ENCODE results near the gene SMG7. TPM values are rescaled to one million over a fixed set of nuclear protein-coding genes. Genes with fewer than 3 reads are reported as not detected.

The SMG7 gene
- total and polyA plus RNA-seq, 2 of the 4 experiments (the other 2 are of a cell fraction), result 18.1 to 22.6 TPM

GRCh38 chr1:183600634-183601033 lies 128.3 kb downstream of the SMG7 start:
- peak overlapping the region; percentile 18; the same call in 1 of the 2 replicates for H2AK5ac ChIP-seq (ENCODE audit: low read depth, low read length)
- H2BK20ac ChIP-seq (ENCODE audit: low read depth, low read length), result peak overlapping the region; percentile 23; the same call in 1 of the 2 replicates
- no TSS peak for BruUV-seq (replicated peaks)
- in situ Hi-C loops (cut with MboI; ENCODE audit: low sequenced_read_pairs), result no loop called here
- no peak overlapping the region for H2AK9ac ChIP-seq (replicated peaks; ENCODE audit: low read depth, low read length, poor library complexity)
- ATAC-seq (ENCODE audit: low read depth) (no peak), DNase-seq (no peak)
- H4K8ac ChIP-seq (ENCODE audit: low read depth in 2 of 2, low read length in 2 of 2), result no peak overlapping the region
- H3K9ac ChIP-seq (ENCODE audit: low read depth, low read length), result no peak overlapping the region
- no peak overlapping the region for H3K56ac ChIP-seq (ENCODE audit: extremely low read depth, insufficient read depth, low read length)
- no peak overlapping the region for H2AFZ ChIP-seq (replicated peaks; ENCODE audit: low read length, poor library complexity)
- ChIA-PET CTCF (no interaction called here), POLR2A (ENCODE audit: unreplicated experiment) (no interaction called here)
- dilution Hi-C loops (cut with HindIII; ENCODE audit: low sequenced_read_pairs, unreplicated experiment), result no loop called here
- H3K4me2 ChIP-seq (ENCODE audit: low read depth, low read length), result no peak overlapping the region
- intact Hi-C loops (cut with micrococcal nuclease), result no loop called here
- H3K27me3 ChIP-seq (ENCODE audit: control insufficient read depth, insufficient read depth, low read length), result no peaks in the 10 kb centered on the region
- TF ChIP-seq MXI1 (IDR thresholded peaks at IDR 0.05; ENCODE audit: borderline replicate concordance, low read depth, low read length) (no peak), POLR2A (IDR thresholded peaks at IDR 0.05; ENCODE audit: low read depth, low read length) (no peak), CHD1 (IDR thresholded peaks at IDR 0.05; ENCODE audit: low read depth, low read length) (no peak), RFX5 (IDR thresholded peaks at IDR 0.05; ENCODE audit: low read depth, low read length) (no peak), RAD21 (IDR thresholded peaks at IDR 0.05; ENCODE audit: low read length) (no peak), FOS (IDR thresholded peaks at IDR 0.05; ENCODE audit: low read depth, low read length) (no peak), MAFK (IDR thresholded peaks at IDR 0.05; ENCODE audit: low read depth, low read length) (no peak), USF2 (IDR thresholded peaks at IDR 0.05; ENCODE audit: low read depth, low read length) (no peak), SMC3 (IDR thresholded peaks at IDR 0.05; ENCODE audit: low read depth, low read length) (no peak), NFE2L2 (IDR thresholded peaks at IDR 0.05; ENCODE audit: low read depth, low read length) (no peak), ELK1 (IDR thresholded peaks at IDR 0.05; ENCODE audit: borderline replicate concordance, low read depth, low read length) (no peak), MAZ (IDR thresholded peaks at IDR 0.05; ENCODE audit: borderline replicate concordance, low read depth, low read length) (no peak), RCOR1 (IDR thresholded peaks at IDR 0.05; ENCODE audit: insufficient replicate concordance, low read length) (no peak), CEBPB (IDR thresholded peaks at IDR 0.05; ENCODE audit: low read depth, low read length) (no peak), BHLHE40 (IDR thresholded peaks at IDR 0.05; ENCODE audit: low read depth, low read length) (no peak)
- TF ChIP-seq, protein P1, sequence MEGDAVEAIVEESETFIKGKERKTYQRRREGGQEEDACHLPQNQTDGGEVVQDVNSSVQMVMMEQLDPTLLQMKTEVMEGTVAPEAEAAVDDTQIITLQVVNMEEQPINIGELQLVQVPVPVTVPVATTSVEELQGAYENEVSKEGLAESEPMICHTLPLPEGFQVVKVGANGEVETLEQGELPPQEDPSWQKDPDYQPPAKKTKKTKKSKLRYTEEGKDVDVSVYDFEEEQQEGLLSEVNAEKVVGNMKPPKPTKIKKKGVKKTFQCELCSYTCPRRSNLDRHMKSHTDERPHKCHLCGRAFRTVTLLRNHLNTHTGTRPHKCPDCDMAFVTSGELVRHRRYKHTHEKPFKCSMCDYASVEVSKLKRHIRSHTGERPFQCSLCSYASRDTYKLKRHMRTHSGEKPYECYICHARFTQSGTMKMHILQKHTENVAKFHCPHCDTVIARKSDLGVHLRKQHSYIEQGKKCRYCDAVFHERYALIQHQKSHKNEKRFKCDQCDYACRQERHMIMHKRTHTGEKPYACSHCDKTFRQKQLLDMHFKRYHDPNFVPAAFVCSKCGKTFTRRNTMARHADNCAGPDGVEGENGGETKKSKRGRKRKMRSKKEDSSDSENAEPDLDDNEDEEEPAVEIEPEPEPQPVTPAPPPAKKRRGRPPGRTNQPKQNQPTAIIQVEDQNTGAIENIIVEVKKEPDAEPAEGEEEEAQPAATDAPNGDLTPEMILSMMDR (conservative IDR thresholded peaks at IDR 0.05; ENCODE audit: low read depth, low read length), result no peak
- H3K4me3 ChIP-seq (ENCODE audit: insufficient read depth, low read depth, low read length), result no peak overlapping the region
- H4K20me1 ChIP-seq (ENCODE audit: insufficient read depth, low read length), result no peaks in the 10 kb centered on the region
- no peaks in the 10 kb centered on the region for H3K79me1 ChIP-seq (ENCODE audit: low read depth in 1 of 2, low read length in 2 of 2)
- H3K9me1 ChIP-seq (ENCODE audit: insufficient read depth, low read length), result peaks cover 5% of the 10 kb centered on the region; the same call in 1 of the 2 replicates
- H4K91ac ChIP-seq (ENCODE audit: insufficient read depth, low read depth, low read length), result no peak overlapping the region; the same call in 1 of the 2 replicates
- H3K36me3 ChIP-seq (ENCODE audit: control insufficient read depth, insufficient read depth, low read length), result no peaks in the 10 kb centered on the region
- no peak overlapping the region for H3K27ac ChIP-seq (ENCODE audit: insufficient read depth, low read length)
- H2BK15ac ChIP-seq (ENCODE audit: low read depth, low read length), result 0 out of 3 replicates have a peak overlapping the region, but pooled peaks have one; percentile 8
- no peak overlapping the region for H3K18ac ChIP-seq (ENCODE audit: low read depth, low read length)
- peaks cover 7% of the 10 kb centered on the region for H3K4me1 ChIP-seq (ENCODE audit: control insufficient read depth, insufficient read depth, low read length)
- H4K5ac ChIP-seq (ENCODE audit: low read depth, low read length), result no peak overlapping the region
- H3K4ac ChIP-seq (ENCODE audit: low read depth, low read length), result peak overlapping the region; percentile 52
- H2BK120ac ChIP-seq (ENCODE audit: low read depth, low read length), result no peak overlapping the region; the same call in 1 of the 2 replicates
- no peak overlapping the region for H2BK5ac ChIP-seq (ENCODE audit: low read depth, low read length, poor library complexity, severe bottlenecking)
- peak overlapping the region; percentile 68 for H3K14ac ChIP-seq (replicated peaks; ENCODE audit: low read depth, low read length)
- WGBS, 2 experiments (ENCODE audit: extremely low coverage in 2 of 2, insufficient read length in 1 of 2), result no CpG with 5 or more reads among the region's 3 CpGs
- H3K23ac ChIP-seq (ENCODE audit: low read depth, low read length), result no peak overlapping the region
- H3K9me3 ChIP-seq (ENCODE audit: control insufficient read depth, insufficient read depth, low read length), result no peaks in the 10 kb centered on the region

Measured in IMR-90 (cell line).